H1 (cell line): Measurements from ENCODE around the gene CACNB2. TPM values are rescaled to one million over a fixed set of nuclear protein-coding genes. Genes with fewer than 3 reads are reported as not detected.

Experiments used
- CTCF ChIA-PET: fragments of 300-600 bp; sonication (Branson Sonifier 250); formaldehyde crosslinking; loops from one replicate; lab custom pipeline; 2021; ENCODE audit not compliant: partially characterized antibody; lab: Charles Lee
- POLR2A ChIA-PET: fragments of 300-600 bp; sonication (Branson Sonifier 250); formaldehyde crosslinking; loops from one replicate; lab custom pipeline; 2021; ENCODE audit warnings: inconsistent platforms; ENCODE audit not compliant: partially characterized antibody; lab: Charles Lee
- DNase-seq, 2 experiments: peaks; one replicate each; pipeline versions ENCODE4 v3.0.0 to v3.0.0-alpha.2; 2010 to 2022; ENCODE audit warnings: low spot score in 2 of 2, low read depth in 1 of 2, mixed read lengths in 1 of 2
- FAIRE-seq: peaks from 2 replicates; lab custom pipeline; 2011; peaks lifted over from hg19 to GRCh38; lab: Jason Lieb, UNC
- H2AFZ ChIP-seq: 2 replicates; pipeline ENCODE4 v1.8.1; 2012; ENCODE audit warnings: low read length, inconsistent platforms
- H2AK5ac ChIP-seq: 2 replicates; pipeline ENCODE4 v1.6.1; 2013; ENCODE audit warnings: low read depth, low read length
- H2BK120ac ChIP-seq: replicated peaks from 2 replicates; pipeline ENCODE3; 2013; ENCODE audit warnings: low read depth, low read length, inconsistent platforms
- H2BK12ac ChIP-seq: 2 replicates; pipeline ENCODE4 v1.6.1; 2013; ENCODE audit warnings: low read depth, low read length
- H2BK15ac ChIP-seq: 2 replicates; pipeline ENCODE4 v1.6.1; 2013; ENCODE audit warnings: low read length
- H2BK20ac ChIP-seq: 2 replicates; pipeline ENCODE4 v1.6.1; 2013; ENCODE audit warnings: low read length
- H2BK5ac ChIP-seq: 2 replicates; pipeline ENCODE4 v1.6.1; 2013; ENCODE audit warnings: low read depth, low read length
- H3K14ac ChIP-seq: 2 replicates; pipeline ENCODE4 v1.6.1; 2013; ENCODE audit warnings: inconsistent platforms; ENCODE audit not compliant: insufficient read length
- H3K18ac ChIP-seq: 2 replicates; pipeline ENCODE4 v1.6.1; 2013; ENCODE audit warnings: low read length; ENCODE audit errors: extremely low read depth
- H3K23ac ChIP-seq: 2 replicates; pipeline ENCODE4 v1.6.1; 2013; ENCODE audit warnings: inconsistent platforms; ENCODE audit not compliant: insufficient read length
- H3K23me2 ChIP-seq: 2 replicates; pipeline ENCODE4 v1.6.1; 2013; ENCODE audit warnings: low read depth, low read length
- H3K27ac ChIP-seq: 2 replicates; pipeline ENCODE4 v1.6.1; 2011; ENCODE audit warnings: low read depth, low read length, inconsistent platforms
- H3K27me3 ChIP-seq, 4 experiments: replicated peaks in 1 of 4; 1 replicate in 1 of 4; 2 replicates in 3 of 4; pipeline versions ENCODE4 v1.6.1 to v1.8.1; 2011 to 2013; ENCODE audit warnings: low read length in 3 of 4, mild to moderate bottlenecking in 3 of 4, inconsistent platforms in 2 of 4, mixed read lengths in 2 of 4, moderate library complexity in 1 of 4; ENCODE audit not compliant: control insufficient read depth in 3 of 4, insufficient read depth in 3 of 4; ENCODE audit errors: extremely low read depth in 1 of 4
- H3K36me3 ChIP-seq, 4 experiments: 2 replicates each; pipeline versions ENCODE4 v1.6.1 to v1.8.1; 2011 to 2013; ENCODE audit warnings: mild to moderate bottlenecking in 4 of 4, low read length in 3 of 4, moderate library complexity in 2 of 4, control low read depth in 1 of 4, inconsistent platforms in 1 of 4; ENCODE audit not compliant: insufficient read depth in 4 of 4, control insufficient read depth in 2 of 4
- H3K4ac ChIP-seq: replicated peaks from 2 replicates; pipeline ENCODE3; 2013; ENCODE audit warnings: low read length, low read depth, mixed read lengths, inconsistent platforms; ENCODE audit not compliant: insufficient read length
- H3K4me1 ChIP-seq, 4 experiments: replicated peaks in 1 of 4; 1 replicate in 1 of 4; 2 replicates in 3 of 4; pipeline versions ENCODE4 v1.6.1 to v1.8.1; 2011 to 2013; ENCODE audit warnings: low read length in 3 of 4, inconsistent platforms in 2 of 4, mixed read lengths in 1 of 4; ENCODE audit not compliant: insufficient read depth in 4 of 4, control insufficient read depth in 3 of 4
- H3K4me2 ChIP-seq, 2 experiments: 2 replicates each; pipeline versions ENCODE4 v1.6.1 to v1.8.1; 2011 to 2013; ENCODE audit warnings: low read depth in 2 of 2, low read length in 2 of 2, control low read depth in 1 of 2, inconsistent platforms in 1 of 2, mild to moderate bottlenecking in 1 of 2; ENCODE audit not compliant: insufficient read depth in 1 of 2
- H3K4me3 ChIP-seq, 4 experiments: fragments of 200-600, 300-600 bp in 1 of 4; sonication (generic), shearing (Covaris generic), sonication (Bioruptor Twin) in 1 of 4; 2 replicates each; pipeline versions ENCODE4 v1.5.1 to v1.8.1; 2011 to 2016; ENCODE audit warnings: low read length in 4 of 4, low read depth in 3 of 4, control low read depth in 2 of 4, inconsistent platforms in 2 of 4, mild to moderate bottlenecking in 2 of 4, mixed read lengths in 1 of 4, moderate library complexity in 1 of 4; ENCODE audit not compliant: insufficient read depth in 2 of 4; ENCODE audit errors: extremely low read depth in 1 of 4
- H3K56ac ChIP-seq: replicated peaks from 2 replicates; pipeline ENCODE3; 2013; ENCODE audit warnings: low read depth, mild to moderate bottlenecking, mixed read lengths, low read length, inconsistent platforms; ENCODE audit not compliant: insufficient read length
- H3K79me1 ChIP-seq: 2 replicates; pipeline ENCODE4 v1.6.1; 2013; ENCODE audit warnings: low read depth, low read length, control low read depth
- H3K79me2 ChIP-seq, 2 experiments: 2 replicates each; pipeline versions ENCODE4 v1.6.1 to v1.8.1; 2012 to 2013; ENCODE audit warnings: low read length in 2 of 2, mild to moderate bottlenecking in 2 of 2, inconsistent platforms in 1 of 2; ENCODE audit not compliant: insufficient read depth in 2 of 2, control insufficient read depth in 1 of 2
- H3K9ac ChIP-seq, 4 experiments: replicated peaks in 1 of 4; 1 replicate in 1 of 4; 2 replicates in 3 of 4; pipeline versions ENCODE4 v1.6.1 to v1.8.1; 2011 to 2013; ENCODE audit warnings: low read depth in 3 of 4, low read length in 3 of 4, control low read depth in 2 of 4, mild to moderate bottlenecking in 2 of 4, moderate library complexity in 2 of 4, inconsistent platforms in 1 of 4; ENCODE audit errors: extremely low read depth in 1 of 4
- H3K9me3 ChIP-seq, 2 experiments: 2 replicates each; pipeline versions ENCODE4 v1.6.1 to v1.8.1; 2012 to 2013; ENCODE audit warnings: mild to moderate bottlenecking in 2 of 2, moderate library complexity in 2 of 2, control low read depth in 1 of 2, inconsistent platforms in 1 of 2, low read depth in 1 of 2, low read length in 1 of 2, mixed read lengths in 1 of 2; ENCODE audit not compliant: insufficient read depth in 2 of 2
- H4K20me1 ChIP-seq, 2 experiments: replicated peaks in 1 of 2; 2 replicates each; pipeline versions ENCODE3 to v1.8.1; 2011 to 2013; ENCODE audit warnings: inconsistent platforms in 2 of 2, low read length in 2 of 2, mild to moderate bottlenecking in 1 of 2; ENCODE audit not compliant: insufficient read depth in 2 of 2, control insufficient read depth in 1 of 2
- H4K5ac ChIP-seq: 2 replicates; pipeline ENCODE4 v1.6.1; 2013; ENCODE audit warnings: low read length, low read depth, mixed read lengths, inconsistent platforms; ENCODE audit not compliant: insufficient read length
- H4K8ac ChIP-seq: 2 replicates; pipeline ENCODE4 v1.8.0; 2013; ENCODE audit warnings: mild to moderate bottlenecking, moderate library complexity, low read length, inconsistent platforms; ENCODE audit not compliant: insufficient read depth; ENCODE audit errors: extremely low read depth
- H4K91ac ChIP-seq: replicated peaks from 2 replicates; pipeline ENCODE3; 2013; ENCODE audit warnings: low read length, mixed read lengths, inconsistent platforms; ENCODE audit not compliant: insufficient read length
- ATF3 ChIP-seq: IDR thresholded peaks from 2 replicates; pipeline ENCODE4 v1.6.1; 2011; ENCODE audit warnings: low read depth, mild to moderate bottlenecking, low read length; ENCODE audit not compliant: insufficient read depth
- CHD2 ChIP-seq: IDR thresholded peaks from 2 replicates; pipeline ENCODE4 v1.6.1; 2012; ENCODE audit warnings: low read length, improper control_type of control experiment
- CREB1 ChIP-seq: IDR thresholded peaks from 2 replicates; pipeline ENCODE4 v1.6.1; 2012; ENCODE audit warnings: inconsistent platforms
- EGR1 ChIP-seq: IDR thresholded peaks from 2 replicates; pipeline ENCODE4 v1.6.1; 2011; ENCODE audit warnings: low read depth, low read length, borderline replicate concordance
- EP300 ChIP-seq, 2 experiments: IDR thresholded peaks; 1 replicate in 1 of 2; 2 replicates in 1 of 2; pipeline ENCODE4 v1.6.1; 2011 to 2012; ENCODE audit warnings: low read depth in 2 of 2, low read length in 2 of 2, mild to moderate bottlenecking in 2 of 2, borderline replicate concordance in 1 of 2, inconsistent platforms in 1 of 2, moderate library complexity in 1 of 2
- EZH2 ChIP-seq: fragments of 200-600 bp; sonication (generic); IDR thresholded peaks from 2 replicates; pipeline ENCODE4 v1.7.1; 2012; ENCODE audit warnings: low read depth, mild to moderate bottlenecking, moderate library complexity, low read length, inconsistent platforms; ENCODE audit not compliant: severe bottlenecking
- PHF8 ChIP-seq: fragments of 200-600 bp; sonication (generic); conservative IDR thresholded peaks from 2 replicates; pipeline ENCODE4 v1.7.1; 2012; ENCODE audit warnings: low read depth, mild to moderate bottlenecking, inconsistent platforms, low read length, moderate library complexity
- SP2 ChIP-seq: IDR thresholded peaks from 2 replicates; pipeline ENCODE4 v1.6.1; 2012; ENCODE audit warnings: mild to moderate bottlenecking, low read length, inconsistent platforms
- SP4 ChIP-seq: IDR thresholded peaks from 2 replicates; pipeline ENCODE4 v1.6.1; 2012; ENCODE audit warnings: low read length, inconsistent platforms
- SRF ChIP-seq: IDR thresholded peaks from 2 replicates; pipeline ENCODE4 v1.6.1; 2011; ENCODE audit warnings: mild to moderate bottlenecking, low read depth, low read length, moderate library complexity
- SUZ12 ChIP-seq: fragments of 200-600 bp; sonication (generic); IDR thresholded peaks from 2 replicates; pipeline ENCODE4 v1.6.1; 2012; ENCODE audit warnings: mild to moderate bottlenecking, inconsistent platforms, low read length, moderate library complexity, mixed read lengths
- TAF7 ChIP-seq: optimal IDR thresholded peaks from 2 replicates; pipeline ENCODE3; 2011; ENCODE audit warnings: low read depth, mild to moderate bottlenecking, inconsistent platforms, low read length, moderate library complexity, borderline replicate concordance
- USF2 ChIP-seq: IDR thresholded peaks from 2 replicates; pipeline ENCODE4 v1.6.1; 2011; ENCODE audit warnings: low read length, improper control_type of control experiment
- WGBS, 2 experiments: shearing (Covaris generic) in 1 of 2; methylation state at CpG; one replicate each; pipeline versions ENCODE4 v1.1.6 to v1.1.7; 2013 to 2015; ENCODE audit warnings: low lambda C conversion rate in 2 of 2, mixed read lengths in 2 of 2, inconsistent platforms in 1 of 2, low coverage in 1 of 2, missing lambda C conversion rate in 1 of 2; ENCODE audit not compliant: insufficient replicate concordance in 2 of 2, insufficient coverage in 1 of 2, insufficient read length in 1 of 2; ENCODE audit errors: extremely low coverage in 1 of 2, missing lambda C conversion rate in 1 of 2; 5-methylcytosine and 5-hydroxymethylcytosine counted together
- polyA plus RNA-seq, 7 experiments: library from polyadenylated mRNA; depleted of rRNA in 3 of 7; stranded (reverse) in 5 of 7; unstranded in 2 of 7; fragments of >200 nt in 5 of 7; fragments of 200-250 nt in 2 of 7; gene quantifications; 1 replicate in 5 of 7; 2 replicates in 1 of 7; 4 replicates in 1 of 7; pipeline versions ENCODE4 v1.2.1 to v1.2.3, GENCODE V29; 2011 to 2013; ENCODE audit warnings: missing spikeins in 2 of 7, mixed read lengths in 2 of 7
- total RNA-seq: library from RNA; stranded (reverse); fragmentation: NEBNext Ultra II Directional; extraction: Animal tissue kit (Norgen Biotek cat#: 25700); gene quantifications from 2 replicates; pipeline ENCODE4 v1.2.1, GENCODE V29; 2021

Gene CACNB2
- total and polyA plus RNA-seq, 2 of the 8 experiments (the other 6 are each of a cell fraction or from before 2014, with no cell fraction given): 2.4 to 3.2 TPM

GRCh38 chr10:18151356-18151890 lies 11.2 kb downstream of the CACNB2 start:
- H4K91ac ChIP-seq: no peak overlapping the region
- no peaks in the 10 kb centered on the region; the same call in 1 of the 2 replicates for H3K79me1 ChIP-seq
- H3K14ac ChIP-seq: no peak overlapping the region
- H3K9ac ChIP-seq: no peak overlapping the region
- no peak overlapping the region for H3K23ac ChIP-seq
- H3K27me3 ChIP-seq: no peaks in the 10 kb centered on the region
- no peaks in the 10 kb centered on the region for H3K79me2 ChIP-seq
- H2BK5ac ChIP-seq: no peak overlapping the region
- H2BK12ac ChIP-seq: no peak overlapping the region
- no peaks in the 10 kb centered on the region for H3K23me2 ChIP-seq
- ChIA-PET CTCF (interaction anchor here (0.6 kb wide), 1 partner anchor 1848 kb away, joined by 3 read pairs; no protein-coding TSS in a partner anchor), POLR2A (no interaction called here)
- no peak overlapping the region for H3K4me3 ChIP-seq
- no peak overlapping the region for H2BK15ac ChIP-seq
- H3K56ac ChIP-seq: no peak overlapping the region
- no peaks in the 10 kb centered on the region for H3K36me3 ChIP-seq
- WGBS, 2 experiments: 90% methylated on average over 5 of the region's 5 CpGs; no CpG with 5 or more reads in 1 of the 2 experiments
- H3K9me3 ChIP-seq: no peaks in the 10 kb centered on the region
- no peak overlapping the region for H2AFZ ChIP-seq
- H2AK5ac ChIP-seq: no peak overlapping the region
- H4K5ac ChIP-seq: no peak overlapping the region
- no peak overlapping the region for H3K18ac ChIP-seq
- no peak overlapping the region for H3K4me2 ChIP-seq
- H2BK20ac ChIP-seq: no peak overlapping the region
- no peaks in the 10 kb centered on the region for H4K20me1 ChIP-seq
- FAIRE-seq (no peak), DNase-seq (no peak)
- H3K27ac ChIP-seq: no peak overlapping the region
- no peaks in the 10 kb centered on the region for H3K4me1 ChIP-seq
- no peak overlapping the region for H4K8ac ChIP-seq
- H3K4ac ChIP-seq: no peak overlapping the region
- H2BK120ac ChIP-seq: no peak overlapping the region
- TF ChIP-seq SRF: no peak
- no peak for TF ChIP-seq EP300 (IDR thresholded peaks at IDR 0.05; ENCODE audit: borderline replicate concordance in 1 of 2, low read depth in 2 of 2, low read length in 2 of 2)
- TF ChIP-seq CHD2: no peak
- no peak for TF ChIP-seq SP2
- no peak for TF ChIP-seq CREB1
- TF ChIP-seq EGR1: no peak
- TF ChIP-seq TAF7: no peak
- TF ChIP-seq ATF3: no peak
- TF ChIP-seq SP4: no peak
- TF ChIP-seq EZH2: no peak
- TF ChIP-seq SUZ12: no peak
- no peak for TF ChIP-seq USF2
- no peak for TF ChIP-seq PHF8
